Activated CD8-positive, alpha-beta memory T cell treated with anti-CD3 and anti-CD28 coated beads for 1 hour (primary cell): Measurements from ENCODE around the gene RIMBP2.

Experiments used
- DNase-seq, 2 donors: peaks; one replicate each; pipeline ENCODE4 v3.0.0-alpha.2; 2020; ENCODE audit warnings: low read depth in 1 of 2; ENCODE audit errors: extremely low read depth in 1 of 2

The RIMBP2 gene

GRCh38 chr12:130555221-130555620, 160.9 kb downstream of the RIMBP2 start:
- DNase-seq = no peak

DNA sequence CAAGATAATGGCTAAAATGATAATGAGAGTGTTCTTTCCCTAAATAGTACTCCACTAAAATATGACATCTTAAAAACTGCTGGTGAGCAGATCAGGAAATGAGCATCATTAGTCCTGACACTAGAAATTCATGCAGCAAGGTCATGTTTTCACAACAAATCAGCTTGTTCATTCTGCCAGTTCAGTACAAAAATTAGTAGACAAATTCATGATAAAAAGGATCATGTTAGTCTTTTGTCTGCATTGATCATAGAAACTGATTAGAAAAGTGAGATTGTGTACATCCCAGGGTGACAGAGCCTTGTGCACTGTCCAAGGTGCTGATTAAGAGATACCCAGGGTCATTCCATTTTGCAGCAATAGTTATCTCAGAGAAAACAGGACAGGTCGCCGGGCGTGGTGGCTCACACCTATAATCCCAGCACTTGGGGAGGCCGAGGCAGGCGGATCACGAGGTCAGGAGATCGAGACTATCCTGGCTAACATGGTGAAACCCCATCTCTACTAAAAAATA, 163.6 kb downstream of the RIMBP2 start:
- DNase-seq = no peak

DNA sequence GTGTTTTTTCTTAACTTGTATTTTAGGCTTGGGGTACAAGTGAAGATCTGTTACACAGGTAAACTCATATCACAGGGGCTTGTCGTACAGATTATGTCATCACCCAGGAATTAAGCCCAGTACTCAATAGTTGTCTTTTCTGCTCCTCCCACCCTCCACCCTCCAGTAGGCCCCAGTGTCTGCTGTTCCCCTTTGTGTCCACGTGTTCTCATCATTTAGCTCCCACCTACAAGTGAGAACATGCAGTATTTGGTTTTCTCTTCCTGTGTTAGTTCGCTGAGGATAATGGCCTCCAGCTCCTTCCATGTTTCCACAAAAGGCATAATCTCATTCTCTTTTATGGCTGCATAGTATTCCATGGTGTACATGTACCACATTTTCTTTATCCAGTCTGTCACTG, 166.7 kb downstream of the RIMBP2 start:
- DNase-seq = no peak

- DNase-seq = no peak
These were observed 168.5 kb downstream of the RIMBP2 start for GRCh38 chr12:130547480-130548155.

GRCh38 chr12:130546494-130546893, 169.6 kb downstream of the RIMBP2 start:
- no peak for DNase-seq

GRCh38 chr12:130545475-130545874, 170.6 kb downstream of the RIMBP2 start:
- no peak for DNase-seq

- DNase-seq = no peak
These were observed 175.7 kb downstream of the RIMBP2 start for GRCh38 chr12:130540376-130540775.

DNA sequence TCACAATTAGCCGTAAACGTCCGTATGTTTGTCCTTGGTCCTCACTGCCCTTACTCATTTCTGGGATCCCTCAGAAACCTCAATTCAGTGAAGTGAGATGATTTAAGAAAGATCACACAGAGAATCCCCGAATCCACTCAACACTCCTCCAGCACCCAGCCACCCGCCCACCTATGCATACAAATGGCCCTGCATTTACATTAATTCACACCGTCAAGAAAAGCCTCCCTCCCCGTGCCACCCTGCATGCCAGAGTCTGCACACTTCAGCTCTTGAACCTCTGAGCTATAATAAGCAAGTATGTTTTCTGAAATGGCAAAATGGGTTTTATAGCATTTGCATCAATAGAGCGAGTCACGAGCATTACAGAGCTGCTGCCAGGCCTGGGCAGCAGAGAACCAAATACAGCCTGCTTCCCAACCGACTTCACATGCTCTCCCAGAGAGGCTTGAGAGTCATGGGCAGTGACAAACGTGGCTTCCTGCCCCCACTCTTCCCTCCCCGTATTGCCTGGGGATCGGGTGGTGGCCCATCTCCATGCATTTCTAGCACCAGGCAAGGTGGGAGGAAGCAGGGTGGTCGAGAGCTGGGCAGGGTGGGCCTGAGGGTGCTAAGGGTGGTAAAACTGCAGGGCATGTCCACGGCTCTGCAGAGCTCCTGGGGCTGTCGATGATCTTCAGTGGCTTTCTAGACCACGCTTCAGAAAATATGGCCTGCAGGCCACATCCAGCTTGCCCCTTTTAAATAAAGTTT, 177.6 kb downstream of the RIMBP2 start:
- DNase-seq = no peak

GRCh38 chr12:130537655-130538054, 178.4 kb downstream of the RIMBP2 start:
- DNase-seq = no peak

DNA sequence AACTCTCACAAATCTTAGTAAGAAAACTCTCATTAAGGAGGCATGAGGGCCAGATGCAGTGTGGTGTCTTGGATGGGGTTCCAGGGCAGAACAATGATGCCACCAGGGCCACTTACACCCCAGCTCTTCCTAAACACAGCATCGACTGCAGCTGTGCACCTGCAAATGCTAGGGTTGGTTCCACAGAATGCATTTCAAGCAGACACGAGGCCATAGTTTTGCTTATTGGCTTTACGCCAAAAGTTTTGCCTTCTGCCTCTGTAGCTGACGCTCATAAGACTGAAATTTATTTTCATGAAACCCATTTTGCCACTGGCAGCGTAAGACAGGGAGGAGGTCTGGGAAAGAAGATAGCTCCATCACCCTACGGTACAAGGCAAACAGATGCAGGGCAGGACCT, 179.0 kb downstream of the RIMBP2 start:
- no peak for DNase-seq

DNA sequence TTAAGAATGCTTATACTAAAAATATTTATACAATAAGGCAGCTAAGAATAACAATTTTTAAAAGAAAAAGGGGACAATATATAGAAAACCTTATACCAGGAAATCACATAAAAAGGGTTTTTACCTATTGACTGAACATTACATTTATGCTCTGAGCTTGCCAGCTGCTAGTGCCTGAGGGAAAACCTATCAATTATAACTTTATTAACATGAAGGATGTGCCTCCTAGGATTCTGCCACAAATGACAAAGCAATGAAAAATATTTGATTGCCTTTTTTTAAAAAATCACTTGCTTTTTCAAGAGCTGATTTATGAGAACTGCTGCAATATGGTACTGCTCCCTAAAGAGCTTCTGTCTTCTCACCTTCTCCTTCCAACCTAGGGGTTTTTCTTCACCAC, 185.7 kb downstream of the RIMBP2 start:
- DNase-seq = no peak

- DNase-seq = no peak
These were observed 186.3 kb downstream of the RIMBP2 start for GRCh38 chr12:130529781-130530180.

GRCh38 chr12:130527239-130527638, 188.9 kb downstream of the RIMBP2 start:
- DNase-seq = no peak

GRCh38 chr12:130526813-130527212, 189.3 kb downstream of the RIMBP2 start:
- DNase-seq = no peak

DNA sequence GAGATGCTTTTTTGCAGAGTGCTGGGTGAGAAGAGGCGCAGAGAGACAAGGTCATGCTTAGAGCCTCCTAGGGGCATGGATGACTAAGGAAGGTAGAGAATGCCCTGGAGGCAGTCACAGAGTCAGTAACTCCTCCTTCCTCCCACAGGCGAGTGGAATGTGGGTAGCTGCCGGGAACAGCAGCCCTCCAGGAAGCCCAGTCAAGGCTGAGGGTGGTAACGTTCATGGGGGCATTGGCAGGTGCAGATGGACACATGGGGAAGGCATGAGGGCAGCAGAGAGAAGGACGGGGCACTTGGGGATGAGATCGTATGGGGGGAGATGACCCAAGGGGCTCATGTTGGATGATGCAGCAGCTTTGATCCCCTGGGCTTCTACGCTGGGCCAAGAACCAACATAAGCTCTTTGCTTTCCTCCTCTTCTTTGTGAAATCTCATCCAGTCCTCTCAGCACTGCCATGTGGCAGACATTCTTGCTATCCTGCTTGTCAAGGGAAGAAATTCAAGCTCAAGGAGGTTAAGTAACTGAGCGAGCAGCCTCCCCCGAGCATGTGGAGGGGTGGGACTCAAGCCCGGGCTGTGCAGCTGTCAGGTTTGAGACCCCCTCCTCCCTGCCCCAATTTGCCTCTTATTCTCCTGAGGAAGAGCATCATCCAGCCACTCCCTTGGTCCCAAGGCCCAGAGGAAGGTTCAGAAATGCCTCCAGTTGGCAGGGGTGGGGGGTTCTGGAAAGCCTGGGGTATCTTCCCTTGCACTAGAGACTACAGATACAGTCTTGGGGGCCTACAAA, 190.5 kb downstream of the RIMBP2 start:
- DNase-seq = no peak

DNA sequence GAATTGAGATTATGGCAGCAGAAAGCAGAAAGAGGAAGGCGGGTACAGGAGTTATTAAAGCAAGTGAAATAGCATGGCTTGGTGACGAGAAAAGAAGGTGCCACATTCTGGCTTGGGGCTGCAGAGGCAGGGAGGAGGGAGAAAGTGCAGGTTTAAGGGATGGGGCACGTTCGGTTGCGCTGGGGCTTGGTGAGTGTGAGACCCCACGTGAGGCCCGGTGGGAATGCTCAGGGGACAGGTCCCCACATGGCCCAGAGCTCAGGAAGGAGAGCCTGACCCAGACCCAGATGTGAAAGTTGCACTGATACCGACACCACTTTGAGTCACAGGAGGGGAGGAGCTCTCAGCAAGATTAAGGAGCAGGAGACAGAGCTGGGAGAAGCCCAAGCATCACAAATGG, 191.3 kb downstream of the RIMBP2 start:
- no peak for DNase-seq

GRCh38 chr12:130523863-130524614, 192.1 kb downstream of the RIMBP2 start:
- no peak for DNase-seq

DNA sequence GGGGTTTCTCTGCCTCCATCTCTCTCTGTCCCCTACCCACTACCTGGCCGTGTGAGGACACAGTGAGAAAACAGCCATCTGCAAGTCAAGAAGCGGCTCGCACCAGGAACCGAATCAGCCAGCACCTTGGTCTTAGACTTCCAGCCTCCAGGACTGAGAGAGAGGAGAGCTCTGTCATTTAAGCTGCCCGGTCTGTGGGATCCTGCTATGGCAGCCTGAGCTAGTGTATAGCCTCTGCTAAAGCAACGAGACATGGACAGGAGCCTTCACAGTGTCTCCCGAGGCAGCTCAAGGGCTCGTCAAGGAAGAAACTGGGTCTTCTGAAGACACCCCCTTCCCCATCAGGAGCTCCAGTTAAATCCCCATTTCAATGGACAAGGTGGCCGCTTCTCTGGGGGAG, 192.9 kb downstream of the RIMBP2 start:
- DNase-seq = no peak

DNA sequence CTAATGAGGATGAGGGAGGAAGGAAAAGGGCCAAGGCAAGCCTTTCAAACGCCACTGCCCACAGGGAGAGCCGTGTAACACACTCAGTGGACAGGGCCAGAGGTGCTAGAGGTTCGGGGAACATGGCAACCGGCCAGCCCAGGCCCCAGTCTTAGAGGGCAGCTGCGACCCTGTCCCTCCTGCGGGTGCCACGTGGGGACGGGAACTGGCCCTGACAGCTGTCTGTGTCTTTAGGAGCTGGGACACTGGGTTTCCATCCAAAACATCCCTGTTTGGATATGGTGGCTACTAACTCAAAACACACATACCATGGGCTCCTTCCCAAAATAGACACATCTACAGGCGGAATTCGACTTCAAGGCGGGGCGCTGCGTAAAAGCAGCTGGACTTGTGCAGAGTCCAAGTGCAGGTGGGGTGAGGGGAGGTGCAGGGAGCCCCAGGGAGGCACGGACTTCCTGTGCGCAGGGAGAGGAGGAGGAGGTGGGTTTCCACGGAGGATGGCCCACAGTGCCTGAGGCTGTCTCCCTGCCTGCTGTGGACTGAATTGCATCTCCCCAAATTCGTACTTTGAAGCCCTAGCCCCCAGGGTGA, 193.8 kb downstream of the RIMBP2 start:
- DNase-seq = no peak

- DNase-seq = no peak
These were observed 194.5 kb downstream of the RIMBP2 start for GRCh38 chr12:130521375-130522124.
